GM19239 (cell line): Measurements from ENCODE around the gene POU6F2.

Source experiments
- DNase-seq: peaks from one replicate; pipeline ENCODE4 v3.0.0; 2011; ENCODE audit warnings: low spot score; ENCODE audit not compliant: insufficient read length
- FAIRE-seq: peaks from 2 replicates; lab custom pipeline; 2011; peaks lifted over from hg19 to GRCh38; lab: Jason Lieb, UNC

POU6F2 gene

DNA sequence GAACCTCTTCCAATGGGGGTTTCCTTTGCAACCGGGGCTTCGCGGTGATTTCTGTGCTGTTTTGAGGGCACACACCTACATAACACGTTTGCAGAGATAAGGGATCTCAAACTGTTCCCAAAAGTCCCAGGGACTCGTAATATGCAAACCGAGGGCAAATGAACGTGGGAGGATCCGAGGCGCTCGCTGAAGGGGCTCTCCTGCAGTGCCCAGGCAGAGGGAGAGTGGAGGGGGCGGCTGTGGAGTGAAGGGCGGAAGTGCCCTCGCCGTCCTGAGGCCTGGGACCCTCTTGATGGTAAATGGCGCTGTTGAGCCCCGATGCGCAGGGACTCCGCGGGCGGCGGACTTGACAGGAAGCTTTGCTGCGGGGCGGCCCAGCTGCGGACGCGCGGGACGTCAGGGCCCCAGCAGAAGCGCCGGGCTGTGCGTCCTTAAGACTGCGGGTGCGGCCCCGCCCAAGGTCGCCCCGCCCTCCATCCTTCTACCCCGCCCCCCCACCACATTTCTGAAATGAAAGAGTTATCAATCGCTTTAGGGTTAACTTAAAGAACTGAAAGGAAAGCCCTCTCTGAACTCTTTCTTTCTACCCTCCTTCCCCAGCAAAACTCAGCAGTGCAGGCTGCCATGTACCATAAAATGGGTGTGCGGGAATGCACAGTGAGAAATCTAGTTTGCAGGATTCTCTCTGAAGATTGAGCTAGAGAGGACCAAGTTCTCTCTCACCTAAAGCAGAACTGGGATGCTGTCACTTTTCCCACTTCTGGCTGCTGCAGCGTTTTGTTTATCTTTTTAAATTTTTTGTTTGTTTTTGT, 436.7 kb downstream of the POU6F2 start:
- FAIRE-seq, result no peak
- DNase-seq, result peak; percentile 28

DNA sequence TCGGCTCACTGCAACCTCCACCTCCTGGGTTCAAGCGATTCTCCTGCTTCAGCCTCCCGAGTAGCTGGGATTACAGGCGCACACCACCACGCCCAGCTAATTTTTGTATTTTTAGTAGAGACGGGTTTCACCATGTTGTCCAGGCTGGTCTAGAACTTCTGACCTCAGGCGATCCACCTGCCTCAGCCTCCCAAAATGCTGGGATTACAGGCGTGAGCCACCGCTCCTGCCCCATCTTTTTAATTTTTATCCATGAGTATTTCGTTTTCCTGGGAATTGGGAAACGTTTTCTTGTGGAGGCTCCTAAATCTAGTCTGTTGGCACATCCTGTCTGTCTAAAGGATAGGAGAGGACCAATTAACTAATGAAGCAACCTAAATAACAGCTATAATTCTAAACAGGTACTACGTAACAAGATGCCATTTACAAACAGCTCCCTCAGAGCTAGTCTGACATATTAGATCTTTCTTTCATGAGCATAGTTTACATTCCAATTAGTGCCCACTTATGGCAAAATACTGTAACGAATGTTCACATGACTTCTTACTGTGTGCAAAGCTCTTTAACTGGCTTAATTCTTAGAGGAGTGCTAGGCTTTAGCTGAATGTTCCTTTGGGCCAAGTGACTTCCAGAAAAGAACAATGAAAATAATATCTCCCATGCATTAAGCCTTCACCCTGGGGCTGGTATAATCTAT, 437.5 kb downstream of the POU6F2 start:
- DNase-seq, result no peak
- no peak for FAIRE-seq

DNA sequence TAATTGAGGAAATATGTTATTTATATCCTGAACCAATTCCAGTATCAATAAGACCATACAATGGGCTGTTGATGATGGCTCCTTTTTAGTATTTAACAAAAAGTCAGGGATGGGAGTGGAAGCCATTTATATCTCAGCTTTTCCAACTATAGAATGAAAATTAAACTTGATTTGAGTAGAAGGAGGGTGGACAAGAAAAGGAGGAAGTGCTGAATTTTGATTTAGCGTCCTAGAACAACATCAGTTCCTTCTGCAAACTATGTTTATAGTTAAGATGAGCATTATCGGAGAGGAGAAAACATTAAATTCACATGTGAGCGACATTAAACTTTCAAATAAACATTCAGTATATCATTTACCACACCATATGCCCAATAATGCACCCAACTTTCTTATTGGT, 439.2 kb downstream of the POU6F2 start:
- no peak for FAIRE-seq
- no peak for DNase-seq

DNA sequence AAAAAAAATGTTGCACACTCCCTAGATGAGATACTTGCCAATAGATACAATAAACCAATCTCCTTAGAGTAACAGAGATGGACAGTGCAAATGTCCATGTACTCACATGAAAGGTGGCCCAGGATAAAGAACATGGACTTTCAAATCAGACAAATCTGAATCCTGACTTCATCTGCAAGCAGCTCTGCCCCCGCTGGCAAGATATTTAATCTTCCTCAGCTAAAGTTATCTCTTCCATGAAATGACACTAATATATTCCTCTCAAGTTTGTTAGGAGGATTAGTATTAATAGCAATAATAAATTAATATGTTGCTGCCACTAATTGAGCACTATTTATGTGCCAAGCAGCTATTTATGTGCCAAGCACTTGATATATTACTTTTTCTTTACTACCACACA, 439.9 kb downstream of the POU6F2 start:
- no peak for FAIRE-seq
- no peak for DNase-seq

DNA sequence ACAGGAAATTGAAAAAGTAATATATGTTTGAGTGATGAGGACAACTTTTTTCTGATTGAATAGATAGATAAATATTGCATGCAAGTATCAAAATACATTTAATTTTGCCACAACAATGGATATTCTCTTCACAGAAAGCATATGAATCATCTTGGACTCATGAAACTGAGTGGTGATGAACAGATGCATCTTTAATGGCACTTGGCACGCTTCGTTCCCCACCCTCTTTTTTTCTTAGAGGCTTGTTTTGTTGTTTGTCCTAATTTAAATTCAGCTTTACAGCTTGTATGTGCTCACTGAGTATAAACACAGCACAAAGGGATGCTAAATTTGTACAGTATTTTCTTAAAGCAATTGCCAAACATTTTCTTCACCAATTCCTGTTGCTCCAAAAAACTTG, 443.5 kb downstream of the POU6F2 start:
- FAIRE-seq, result no peak

DNA sequence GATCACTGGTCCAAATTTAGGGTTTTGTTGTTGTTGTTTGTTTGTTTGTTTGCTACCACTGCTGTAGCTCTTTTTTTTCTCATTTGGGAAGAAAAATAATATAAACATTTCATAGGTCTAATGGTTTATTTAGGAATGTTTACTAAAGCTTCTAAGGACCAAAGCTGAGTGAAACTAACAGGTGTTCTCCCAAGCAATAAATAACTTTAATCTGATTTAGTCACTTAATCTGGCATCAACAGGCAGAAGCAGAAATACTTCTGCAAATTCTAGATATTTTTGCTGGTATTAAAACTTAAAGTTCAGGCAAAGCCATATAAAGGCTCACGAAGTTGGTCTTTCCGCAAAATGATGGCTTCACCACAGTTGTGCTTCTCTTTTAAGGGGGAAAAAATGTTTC, 444.0 kb downstream of the POU6F2 start:
- DNase-seq (no peak), FAIRE-seq (no peak)

More for the DNA sequence above, 443.5 kb downstream of the POU6F2 start:
- no peak for DNase-seq

DNA sequence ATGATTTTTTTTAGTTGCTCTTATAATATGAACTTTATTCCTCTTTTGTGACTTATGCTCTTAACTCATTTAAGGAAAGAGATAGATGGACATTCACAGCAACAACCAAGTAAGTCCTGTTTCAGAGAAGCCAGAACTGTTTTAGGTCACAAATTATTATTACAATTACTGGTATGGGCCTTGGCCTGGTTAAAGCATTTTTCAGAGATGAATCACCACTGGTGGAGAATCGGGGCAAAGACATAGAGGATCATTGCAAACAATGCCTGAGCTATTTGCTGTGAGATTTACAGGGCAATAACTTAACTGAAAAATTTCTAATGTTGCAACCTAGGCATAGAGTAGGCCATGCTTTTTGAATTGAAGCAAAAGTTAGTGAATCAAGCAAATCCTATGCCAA, 450.5 kb downstream of the POU6F2 start:
- DNase-seq (no peak), FAIRE-seq (no peak)

DNA sequence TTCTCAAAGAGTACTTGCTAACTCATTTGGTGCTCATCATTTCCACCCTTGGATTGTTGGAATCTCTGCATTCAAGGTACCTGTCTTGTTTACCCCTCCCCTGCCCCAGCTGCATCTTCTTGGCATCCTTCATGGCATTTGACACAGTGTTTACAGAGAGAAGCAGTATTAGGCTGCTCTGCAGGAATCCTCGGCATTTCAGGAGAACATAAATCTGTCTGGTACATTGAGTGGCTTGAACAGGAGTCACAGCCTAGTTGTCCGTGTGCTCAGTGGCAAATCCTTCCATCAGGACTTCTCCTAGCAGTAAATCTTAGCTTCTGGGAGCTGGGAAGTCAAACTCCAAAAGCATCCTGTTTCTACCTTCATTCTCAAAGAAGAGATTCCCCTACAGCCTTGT, 451.7 kb downstream of the POU6F2 start:
- FAIRE-seq (no peak), DNase-seq (no peak)

DNA sequence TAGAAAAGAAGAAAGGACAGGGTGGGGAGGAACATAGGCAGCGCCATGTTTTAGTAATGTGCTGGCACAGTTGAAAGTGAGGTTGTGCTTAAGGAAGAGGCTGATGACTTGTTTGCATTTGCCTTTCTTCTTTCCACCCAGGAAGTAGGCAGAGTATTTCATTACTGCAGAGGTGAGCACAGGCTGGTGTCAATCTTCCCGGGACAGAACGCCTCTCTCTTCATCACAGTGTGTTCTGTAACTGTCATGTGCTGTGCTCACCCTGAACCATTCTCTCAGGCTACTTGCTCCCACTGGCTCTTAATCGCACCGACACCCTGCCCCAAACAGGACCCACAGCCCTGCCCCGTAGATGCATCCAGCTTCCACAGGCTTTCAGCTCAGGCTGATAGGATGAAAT, 452.7 kb downstream of the POU6F2 start:
- FAIRE-seq (no peak), DNase-seq (no peak)

DNA sequence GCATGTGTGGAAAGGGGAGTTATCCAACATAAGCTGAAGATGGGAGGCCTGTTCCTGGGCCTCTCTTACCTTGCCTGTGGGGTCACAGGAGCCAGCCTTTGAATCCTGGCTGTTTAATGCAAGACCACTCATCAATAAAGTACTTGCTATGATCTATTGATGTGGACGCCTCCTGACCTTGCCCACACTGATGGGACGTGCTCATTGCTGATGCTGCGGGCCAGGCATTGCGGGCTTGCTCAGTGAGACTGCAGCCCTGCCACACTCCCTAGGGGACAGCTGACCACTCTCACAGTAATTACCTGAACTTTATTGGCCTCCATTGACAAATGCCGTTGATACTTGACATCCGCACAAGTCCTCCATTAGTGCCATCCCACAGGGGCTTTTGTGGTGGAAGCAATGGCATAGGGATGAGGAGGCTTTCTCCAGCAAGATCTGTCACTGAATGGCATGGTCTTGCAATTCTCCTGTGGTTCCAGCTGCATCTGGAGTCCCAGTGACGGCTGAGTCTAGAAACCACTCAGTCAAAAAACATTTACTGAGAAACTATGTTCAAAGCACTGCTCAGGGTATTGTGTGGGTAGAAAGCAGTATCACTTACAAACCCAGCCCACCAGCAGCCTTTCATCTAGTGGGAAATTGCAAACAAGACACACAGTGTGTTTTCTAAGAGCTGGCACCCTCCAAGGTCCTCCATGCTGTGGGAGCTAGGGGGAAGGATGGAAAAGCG, 453.4 kb downstream of the POU6F2 start:
- no peak for DNase-seq

DNA sequence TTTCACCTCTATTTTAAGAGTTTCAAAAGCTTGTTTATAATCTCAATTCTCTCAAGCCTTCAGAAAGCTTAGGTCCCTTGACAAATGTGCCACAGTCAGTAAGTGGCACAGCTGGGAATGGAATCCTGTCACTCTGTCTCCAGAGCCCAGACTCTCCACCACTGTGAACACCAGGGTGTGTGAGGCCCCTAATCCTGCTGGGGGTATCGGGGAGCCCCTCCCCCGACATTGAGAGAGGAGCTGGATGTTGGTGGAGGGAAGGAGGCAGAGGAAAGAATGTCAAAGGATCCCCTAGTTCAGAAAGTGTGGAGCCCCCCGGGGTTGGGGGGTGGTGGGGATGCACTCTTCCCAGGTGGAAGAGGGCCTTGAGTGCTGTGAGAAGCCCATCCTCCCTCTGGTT, 454.7 kb downstream of the POU6F2 start:
- FAIRE-seq (no peak), DNase-seq (no peak)

More for the DNA sequence above, 453.4 kb downstream of the POU6F2 start:
- no peak for FAIRE-seq

DNA sequence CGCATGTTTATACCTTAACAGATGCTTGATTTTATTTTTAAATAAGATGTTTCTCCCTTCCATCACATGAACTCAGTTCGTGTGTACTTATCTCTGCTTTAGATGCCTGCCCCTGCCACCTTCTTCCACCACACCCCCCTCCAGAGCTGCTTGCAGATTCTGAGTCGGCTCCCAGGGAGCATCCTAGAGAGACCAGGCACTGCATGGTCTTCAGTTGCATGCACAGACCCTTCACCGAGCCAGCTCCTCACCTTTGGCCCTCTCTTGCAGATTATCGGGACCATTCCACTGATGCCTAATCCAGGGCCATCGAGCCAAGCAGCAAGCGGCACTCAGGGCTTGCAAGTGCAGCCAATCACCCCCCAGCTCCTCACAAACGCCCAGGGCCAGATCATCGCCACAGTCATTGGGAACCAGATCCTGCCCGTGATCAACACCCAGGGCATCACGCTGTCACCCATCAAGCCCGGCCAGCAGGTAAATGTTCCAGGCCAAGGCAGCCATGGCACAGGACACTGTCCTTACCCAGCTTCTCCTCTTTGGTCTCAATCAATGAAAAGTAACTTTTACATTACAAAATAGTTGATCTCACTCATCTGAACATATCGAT, 455.2 kb downstream of the POU6F2 start:
- no peak for FAIRE-seq
- DNase-seq, result no peak

DNA sequence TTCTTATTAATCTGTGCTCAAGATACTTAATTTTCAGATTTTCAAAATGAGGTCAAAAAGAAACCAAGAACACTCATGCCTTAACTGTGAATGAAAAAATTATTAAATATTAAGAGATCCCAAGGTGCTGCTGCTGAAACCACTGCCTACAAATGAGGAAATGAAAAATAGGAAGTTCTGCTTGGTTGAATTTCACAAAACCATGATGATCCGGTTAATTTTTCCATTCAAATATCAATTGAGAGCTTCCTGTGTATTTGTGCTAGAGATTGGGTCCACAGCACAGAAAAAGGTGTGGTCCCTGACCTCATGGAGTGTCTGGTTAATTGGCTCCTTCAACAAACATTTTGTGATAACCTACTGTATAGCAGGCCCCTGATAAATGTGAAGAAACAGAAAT, 455.8 kb downstream of the POU6F2 start:
- no peak for FAIRE-seq
- no peak for DNase-seq

DNA sequence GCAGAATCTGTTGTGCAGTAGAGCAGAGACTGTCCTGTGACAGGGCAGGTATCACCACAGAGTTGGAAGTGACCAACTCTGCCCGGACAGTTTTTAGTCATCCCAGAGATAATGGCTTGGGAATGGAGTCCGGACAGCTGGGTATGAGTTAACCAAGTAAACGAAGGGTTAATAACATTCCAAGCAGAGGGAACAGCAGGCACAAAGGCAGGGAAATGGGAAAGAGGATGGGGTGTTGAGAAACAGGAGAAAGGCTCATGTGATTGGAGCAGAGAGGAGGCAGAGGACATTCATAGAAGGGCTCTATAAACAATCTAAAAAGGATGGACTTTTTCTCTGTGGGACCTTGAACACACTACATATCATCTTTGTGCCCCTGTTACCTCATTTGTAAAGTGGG, 456.3 kb downstream of the POU6F2 start:
- FAIRE-seq (peak; percentile 8), DNase-seq (no peak)

DNA sequence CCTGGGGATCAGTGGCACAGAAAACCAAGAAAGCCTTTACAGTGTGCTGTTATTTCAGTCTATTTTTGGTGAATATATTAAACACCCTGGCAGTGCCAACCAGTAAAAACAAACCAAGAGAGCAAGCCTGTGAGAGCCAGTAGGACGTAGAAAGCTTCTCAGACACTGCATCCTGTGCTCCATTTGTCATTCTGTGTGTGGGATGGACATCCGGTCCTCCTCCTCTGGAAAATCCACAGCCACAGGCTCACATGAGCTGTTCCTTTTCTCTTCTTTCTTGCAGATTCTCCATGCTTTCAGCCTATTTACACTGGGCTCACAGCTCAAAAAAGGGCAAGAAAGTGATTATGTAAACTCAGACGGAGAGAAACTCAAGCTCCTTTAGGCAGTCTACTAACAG, 468.8 kb downstream of the POU6F2 start:
- FAIRE-seq (no peak), DNase-seq (no peak)

DNA sequence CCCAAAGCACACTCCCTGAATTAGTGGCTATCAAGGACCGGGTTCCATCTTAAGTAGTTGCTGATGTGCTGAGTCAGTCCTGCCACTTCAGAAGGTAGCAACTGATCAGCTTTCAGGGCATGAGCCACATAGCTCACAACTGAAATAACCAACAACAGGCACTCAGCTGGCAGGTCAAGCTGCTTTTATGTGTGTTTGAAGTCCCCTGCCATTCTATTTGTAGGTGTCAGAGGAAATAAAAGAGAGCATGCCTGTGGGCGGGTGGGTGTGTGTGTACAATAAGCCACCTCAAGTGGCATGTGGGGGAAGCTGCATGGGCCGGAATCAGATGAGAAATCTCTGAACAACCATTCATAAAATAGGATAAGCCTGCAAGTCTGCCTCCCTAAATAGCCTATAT, 474.2 kb downstream of the POU6F2 start:
- FAIRE-seq (no peak), DNase-seq (no peak)

DNA sequence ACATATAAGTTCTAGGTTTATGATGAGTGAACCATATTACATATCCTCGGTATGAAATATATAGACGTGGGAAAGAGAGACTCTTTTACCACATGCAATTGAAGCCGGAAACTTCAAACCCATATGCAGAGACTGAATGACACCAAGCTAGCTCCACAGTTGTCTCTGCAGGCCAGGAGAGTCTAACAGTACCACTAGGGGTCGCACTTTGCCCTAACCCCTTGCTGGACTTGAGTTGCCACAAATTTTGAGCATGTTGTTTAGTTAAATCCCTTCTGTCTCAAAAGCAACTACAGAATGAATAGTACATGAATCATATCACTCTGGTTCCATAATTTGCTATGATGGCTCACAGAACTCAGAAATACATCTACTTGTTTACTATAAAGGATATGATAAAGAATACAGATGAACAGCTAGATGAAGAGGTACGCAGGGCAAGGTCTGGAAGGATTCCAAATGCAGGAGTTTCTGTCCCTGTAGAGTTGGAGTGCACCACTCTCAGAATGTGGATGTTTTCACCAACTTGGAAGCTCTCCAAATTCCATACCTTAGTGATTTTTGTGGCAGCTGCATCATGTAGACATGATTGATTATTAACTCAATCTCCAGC, 476.1 kb downstream of the POU6F2 start:
- DNase-seq (peak; percentile 18), FAIRE-seq (no peak)

DNA sequence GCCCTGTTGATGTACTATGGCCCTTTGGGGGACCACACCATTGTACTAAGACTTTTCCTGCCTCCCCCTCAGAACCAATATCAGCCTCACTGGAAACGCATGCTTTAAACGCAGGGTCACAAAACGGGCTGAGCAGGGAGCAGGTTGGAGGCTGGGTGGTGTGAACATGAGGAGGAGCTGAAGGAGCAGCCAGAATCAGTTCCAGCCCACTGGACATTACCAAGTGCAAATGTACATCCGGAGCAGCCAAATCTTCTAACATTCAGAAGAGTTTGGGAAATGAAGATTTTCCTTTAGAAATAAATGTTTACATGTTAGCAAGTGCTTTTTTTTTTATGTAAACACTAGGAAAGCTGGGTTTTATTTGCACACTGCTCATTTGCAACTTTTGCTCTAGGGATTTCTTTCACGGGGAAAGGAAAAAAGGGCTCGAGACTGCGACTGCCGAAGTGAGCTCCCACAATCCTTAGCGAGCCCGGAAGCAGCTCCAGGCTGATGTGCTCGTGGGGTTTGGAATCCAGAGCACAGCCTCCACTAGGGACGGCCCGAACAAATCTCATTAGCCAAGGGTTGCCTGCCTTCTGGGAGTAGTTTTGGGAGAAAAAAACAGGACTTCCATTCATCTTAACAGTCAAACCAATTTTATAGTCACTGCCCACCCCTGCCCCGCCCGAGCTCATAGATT, 480.5 kb downstream of the POU6F2 start:
- FAIRE-seq (no peak), DNase-seq (no peak)

DNA sequence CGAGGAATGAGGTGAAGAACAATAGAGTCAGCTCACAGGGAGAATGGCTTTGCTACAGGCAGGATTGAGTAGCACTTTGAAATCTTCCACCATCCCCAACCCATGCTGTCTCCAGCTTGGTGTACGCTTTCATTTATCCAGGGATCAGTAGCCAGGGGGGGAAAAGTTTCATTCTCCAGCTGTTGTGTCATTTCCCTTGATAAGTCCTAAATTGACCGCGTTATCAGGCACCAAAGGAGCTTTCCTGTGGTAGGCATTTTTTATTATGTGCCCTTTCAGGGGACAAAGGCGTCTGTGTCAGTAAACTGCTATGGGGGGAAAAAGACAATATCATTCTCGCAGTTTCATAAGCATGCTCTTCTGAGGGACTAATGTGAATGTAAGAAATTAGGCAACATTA, 481.9 kb downstream of the POU6F2 start:
- DNase-seq (no peak), FAIRE-seq (no peak)

DNA sequence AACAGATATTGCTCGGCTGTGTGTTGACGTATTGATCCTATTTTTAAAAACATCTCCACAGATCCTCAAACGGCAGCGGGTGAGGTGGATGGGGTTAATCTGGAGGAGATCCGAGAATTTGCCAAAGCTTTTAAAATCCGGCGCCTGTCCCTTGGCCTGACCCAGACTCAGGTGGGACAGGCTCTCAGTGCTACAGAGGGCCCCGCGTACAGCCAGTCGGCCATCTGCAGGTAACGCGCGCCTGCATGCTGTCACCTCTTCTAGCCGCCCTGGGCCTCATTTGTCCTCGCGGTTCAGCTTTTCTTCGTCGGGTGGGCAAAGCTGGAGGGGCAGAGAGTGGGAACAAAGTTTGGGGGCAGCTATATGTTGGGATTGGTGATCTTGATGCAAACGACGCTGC, 482.8 kb downstream of the POU6F2 start:
- FAIRE-seq, result no peak
- DNase-seq, result no peak
